GM12878 (cell line): ENCODE measurements around the gene MOV10L1. TPM values are rescaled to one million over a fixed set of nuclear protein-coding genes. Genes with fewer than 3 reads are reported as not detected.

ENCODE experiments used
- BMI1 ChIP-seq: fragments of 450-650 bp; IDR thresholded peaks from 2 replicates; pipeline ENCODE4 v1.6.1; 2016; ENCODE audit warnings: mild to moderate bottlenecking, moderate library complexity, borderline replicate concordance
- CREB1 ChIP-seq: IDR thresholded peaks from 2 replicates; pipeline ENCODE4 v1.6.1; 2012; ENCODE audit warnings: low read depth, mild to moderate bottlenecking, inconsistent platforms
- CUX1 ChIP-seq: IDR thresholded peaks from 2 replicates; pipeline ENCODE4 v1.6.1; 2012; ENCODE audit warnings: improper control_type of control experiment, low read depth, low read length; ENCODE audit not compliant: insufficient replicate concordance
- HSF1 ChIP-seq: fragments of 150-350 bp; IDR thresholded peaks from 2 replicates; pipeline ENCODE4 v1.6.1; 2014; ENCODE audit warnings: mild to moderate bottlenecking, low read depth, low read length
- IRF5 ChIP-seq: fragments of 450-650 bp; IDR thresholded peaks from 2 replicates; pipeline ENCODE4 v1.6.1; 2017; ENCODE audit warnings: borderline replicate concordance
- JUNB ChIP-seq: IDR thresholded peaks from 2 replicates; pipeline ENCODE4 v1.6.1; 2016; ENCODE audit warnings: antibody characterized with exemption, mild to moderate bottlenecking
- MEF2B ChIP-seq: fragments of 450-650 bp; IDR thresholded peaks from 2 replicates; pipeline ENCODE4 v1.6.1; 2018; ENCODE audit warnings: mild to moderate bottlenecking, moderate library complexity; ENCODE audit not compliant: partially characterized antibody, poor library complexity, severe bottlenecking
- NFIC ChIP-seq: IDR thresholded peaks from 2 replicates; pipeline ENCODE4 v1.6.1; 2012; ENCODE audit warnings: low read depth, mild to moderate bottlenecking, inconsistent platforms, low read length, moderate library complexity
- STAT1 ChIP-seq: fragments of 450-650 bp; conservative IDR thresholded peaks from 2 replicates; pipeline ENCODE4 v1.6.1; 2014; ENCODE audit warnings: antibody characterized with exemption, mild to moderate bottlenecking
- STAT3 ChIP-seq: IDR thresholded peaks from 2 replicates; pipeline ENCODE4 v1.6.1; 2011; ENCODE audit warnings: low read depth, low read length, improper control_type of control experiment
- ZBED1 ChIP-seq: IDR thresholded peaks from 2 replicates; pipeline ENCODE4 v1.6.1; 2016; ENCODE audit warnings: borderline replicate concordance
- polyA plus RNA-seq, 11 experiments: library from polyadenylated mRNA; depleted of rRNA in 4 of 11; unstranded in 6 of 11; stranded (reverse) in 5 of 11; fragments of >200 nt; fragmentation: Nextera tagmentation in 4 of 11; fragmentation: Illumina TruSeq in 1 of 11; extraction: Ambion mirVana in 4 of 11; extraction: Trizol in 1 of 11; gene quantifications; 1 replicate in 1 of 11; 2 replicates in 10 of 11; pipeline versions ENCODE4 v1.2.1 to v1.2.3, GENCODE V29; 2011 to 2016; ENCODE audit warnings: inconsistent platforms in 2 of 11, missing spikeins in 2 of 11, low read depth in 1 of 11
- total RNA-seq, 4 experiments: library from RNA; depleted of rRNA in 3 of 4; stranded (reverse); fragments of >200 nt in 3 of 4; fragmentation: Illumina TruSeq in 1 of 4; extraction: Trizol in 1 of 4; gene quantifications; 2 replicates each; pipeline versions ENCODE4 v1.2.1 to v1.2.3, GENCODE V29; 2013 to 2021
- TF ChIP-seq, protein P1 (sequence below): IDR thresholded peaks from 2 replicates; pipeline ENCODE4 v1.6.1; 2011; ENCODE audit warnings: mild to moderate bottlenecking, low read depth, low read length, moderate library complexity; ENCODE audit not compliant: insufficient replicate concordance
- TF ChIP-seq, protein P2 (sequence below): fragments of 450-650 bp; IDR thresholded peaks from 2 replicates; pipeline ENCODE4 v1.6.1; 2017; ENCODE audit warnings: antibody characterized with exemption, mild to moderate bottlenecking, moderate library complexity

The MOV10L1 gene
- total and polyA plus RNA-seq, 10 of the 15 experiments (the other 5 are each of a cell fraction or from before 2014, with no cell fraction given), result 0.22 TPM; not detected in 9

GRCh38 chr22:50190941-50191741 lies 101.3 kb downstream of the MOV10L1 start (continued):
- TF ChIP-seq, protein P1, sequence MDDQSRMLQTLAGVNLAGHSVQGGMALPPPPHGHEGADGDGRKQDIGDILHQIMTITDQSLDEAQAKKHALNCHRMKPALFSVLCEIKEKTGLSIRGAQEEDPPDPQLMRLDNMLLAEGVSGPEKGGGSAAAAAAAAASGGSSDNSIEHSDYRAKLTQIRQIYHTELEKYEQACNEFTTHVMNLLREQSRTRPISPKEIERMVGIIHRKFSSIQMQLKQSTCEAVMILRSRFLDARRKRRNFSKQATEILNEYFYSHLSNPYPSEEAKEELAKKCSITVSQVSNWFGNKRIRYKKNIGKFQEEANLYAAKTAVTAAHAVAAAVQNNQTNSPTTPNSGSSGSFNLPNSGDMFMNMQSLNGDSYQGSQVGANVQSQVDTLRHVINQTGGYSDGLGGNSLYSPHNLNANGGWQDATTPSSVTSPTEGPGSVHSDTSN, result peak; percentile 68
- TF ChIP-seq JUNB, result peak; percentile 24; the same call in 1 of the 2 replicates
- no peak for TF ChIP-seq CUX1
- no peak for TF ChIP-seq HSF1
- no peak for TF ChIP-seq NFIC
- no peak for TF ChIP-seq STAT1
- TF ChIP-seq, protein P2, sequence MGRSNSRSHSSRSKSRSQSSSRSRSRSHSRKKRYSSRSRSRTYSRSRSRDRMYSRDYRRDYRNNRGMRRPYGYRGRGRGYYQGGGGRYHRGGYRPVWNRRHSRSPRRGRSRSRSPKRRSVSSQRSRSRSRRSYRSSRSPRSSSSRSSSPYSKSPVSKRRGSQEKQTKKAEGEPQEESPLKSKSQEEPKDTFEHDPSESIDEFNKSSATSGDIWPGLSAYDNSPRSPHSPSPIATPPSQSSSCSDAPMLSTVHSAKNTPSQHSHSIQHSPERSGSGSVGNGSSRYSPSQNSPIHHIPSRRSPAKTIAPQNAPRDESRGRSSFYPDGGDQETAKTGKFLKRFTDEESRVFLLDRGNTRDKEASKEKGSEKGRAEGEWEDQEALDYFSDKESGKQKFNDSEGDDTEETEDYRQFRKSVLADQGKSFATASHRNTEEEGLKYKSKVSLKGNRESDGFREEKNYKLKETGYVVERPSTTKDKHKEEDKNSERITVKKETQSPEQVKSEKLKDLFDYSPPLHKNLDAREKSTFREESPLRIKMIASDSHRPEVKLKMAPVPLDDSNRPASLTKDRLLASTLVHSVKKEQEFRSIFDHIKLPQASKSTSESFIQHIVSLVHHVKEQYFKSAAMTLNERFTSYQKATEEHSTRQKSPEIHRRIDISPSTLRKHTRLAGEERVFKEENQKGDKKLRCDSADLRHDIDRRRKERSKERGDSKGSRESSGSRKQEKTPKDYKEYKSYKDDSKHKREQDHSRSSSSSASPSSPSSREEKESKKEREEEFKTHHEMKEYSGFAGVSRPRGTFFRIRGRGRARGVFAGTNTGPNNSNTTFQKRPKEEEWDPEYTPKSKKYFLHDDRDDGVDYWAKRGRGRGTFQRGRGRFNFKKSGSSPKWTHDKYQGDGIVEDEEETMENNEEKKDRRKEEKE, result no peak
- TF ChIP-seq MEF2B, result no peak
- TF ChIP-seq STAT3, result no peak
- no peak for TF ChIP-seq IRF5
- peak; percentile 39; the same call in 1 of the 2 replicates for TF ChIP-seq ZBED1
- no peak for TF ChIP-seq BMI1
- TF ChIP-seq CREB1, result no peak
